Measurements from ENCODE around the gene ZGLP1.

Gene ZGLP1

DNA sequence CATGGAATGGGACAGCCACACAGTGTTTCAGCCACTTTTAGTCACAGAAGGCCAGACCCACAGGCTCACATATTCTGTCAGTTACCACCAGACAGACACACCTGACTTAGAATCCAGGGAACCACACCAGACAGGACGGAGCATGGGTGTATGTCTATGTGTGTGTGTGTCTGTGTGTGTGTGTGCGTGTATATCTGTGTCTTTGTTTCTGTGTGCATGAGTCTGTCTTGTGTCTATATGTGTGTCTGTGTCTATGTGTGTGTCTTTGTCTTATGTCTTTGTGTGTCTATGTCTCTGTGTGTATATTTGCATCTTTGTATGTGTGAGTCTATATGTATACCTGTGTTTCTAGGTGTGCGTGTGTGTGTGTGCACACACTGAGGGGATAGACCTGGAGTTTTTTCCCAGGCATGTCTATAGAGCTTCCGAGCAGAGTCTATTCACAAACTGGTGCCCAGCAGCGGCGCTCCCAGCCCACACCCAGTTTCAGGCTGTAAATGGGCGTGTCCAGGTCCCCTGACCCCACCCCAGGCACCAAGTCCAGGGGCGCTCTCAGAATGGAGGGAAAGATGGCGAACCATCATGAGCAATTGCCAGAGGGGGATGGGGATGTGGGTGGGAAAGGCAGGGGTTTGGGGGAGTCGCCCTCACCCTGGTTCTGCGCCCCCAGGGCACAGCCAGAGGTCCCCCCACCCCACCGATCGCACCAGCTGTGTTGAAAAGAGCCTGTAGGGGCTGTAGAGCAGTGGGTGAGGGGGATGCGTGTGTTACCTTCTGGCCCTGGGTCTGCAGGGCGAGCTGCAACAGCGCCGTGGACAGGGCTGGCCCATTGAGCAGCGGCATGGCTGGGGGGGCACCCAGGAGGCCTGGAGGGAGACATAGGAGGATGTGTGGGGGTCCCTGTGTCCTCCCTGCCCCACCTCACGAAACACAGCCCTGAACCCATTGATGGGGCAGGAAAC, 12.5 kb upstream of the ZGLP1 start:
- TF ChIP-seq, protein P1, sequence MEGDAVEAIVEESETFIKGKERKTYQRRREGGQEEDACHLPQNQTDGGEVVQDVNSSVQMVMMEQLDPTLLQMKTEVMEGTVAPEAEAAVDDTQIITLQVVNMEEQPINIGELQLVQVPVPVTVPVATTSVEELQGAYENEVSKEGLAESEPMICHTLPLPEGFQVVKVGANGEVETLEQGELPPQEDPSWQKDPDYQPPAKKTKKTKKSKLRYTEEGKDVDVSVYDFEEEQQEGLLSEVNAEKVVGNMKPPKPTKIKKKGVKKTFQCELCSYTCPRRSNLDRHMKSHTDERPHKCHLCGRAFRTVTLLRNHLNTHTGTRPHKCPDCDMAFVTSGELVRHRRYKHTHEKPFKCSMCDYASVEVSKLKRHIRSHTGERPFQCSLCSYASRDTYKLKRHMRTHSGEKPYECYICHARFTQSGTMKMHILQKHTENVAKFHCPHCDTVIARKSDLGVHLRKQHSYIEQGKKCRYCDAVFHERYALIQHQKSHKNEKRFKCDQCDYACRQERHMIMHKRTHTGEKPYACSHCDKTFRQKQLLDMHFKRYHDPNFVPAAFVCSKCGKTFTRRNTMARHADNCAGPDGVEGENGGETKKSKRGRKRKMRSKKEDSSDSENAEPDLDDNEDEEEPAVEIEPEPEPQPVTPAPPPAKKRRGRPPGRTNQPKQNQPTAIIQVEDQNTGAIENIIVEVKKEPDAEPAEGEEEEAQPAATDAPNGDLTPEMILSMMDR (conservative IDR thresholded peaks at IDR 0.05) = no peak
- H3K27ac ChIP-seq = no peak overlapping the region

DNA sequence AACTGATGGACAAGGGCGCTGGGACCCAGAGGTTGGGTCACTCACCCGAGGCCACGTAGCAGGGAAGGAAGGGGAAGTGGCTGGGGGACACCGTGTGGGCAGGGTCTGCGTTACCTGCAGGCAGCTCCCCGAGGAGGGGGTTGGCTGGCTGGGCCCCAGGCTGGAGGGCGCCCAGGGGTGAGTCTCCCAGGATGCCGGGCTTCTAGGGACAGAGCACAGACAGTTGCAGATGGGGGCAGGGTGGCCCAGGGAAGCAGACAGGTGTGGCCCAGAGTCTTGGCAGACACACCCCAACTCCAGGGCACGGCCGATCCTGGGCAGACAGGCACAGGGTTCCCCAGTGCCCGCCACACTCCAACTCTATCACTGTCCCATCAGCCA, 11.8 kb upstream of the ZGLP1 start:
- H3K27ac ChIP-seq = no peak overlapping the region
- TF ChIP-seq, protein P1 (conservative IDR thresholded peaks at IDR 0.05) = no peak

DNA sequence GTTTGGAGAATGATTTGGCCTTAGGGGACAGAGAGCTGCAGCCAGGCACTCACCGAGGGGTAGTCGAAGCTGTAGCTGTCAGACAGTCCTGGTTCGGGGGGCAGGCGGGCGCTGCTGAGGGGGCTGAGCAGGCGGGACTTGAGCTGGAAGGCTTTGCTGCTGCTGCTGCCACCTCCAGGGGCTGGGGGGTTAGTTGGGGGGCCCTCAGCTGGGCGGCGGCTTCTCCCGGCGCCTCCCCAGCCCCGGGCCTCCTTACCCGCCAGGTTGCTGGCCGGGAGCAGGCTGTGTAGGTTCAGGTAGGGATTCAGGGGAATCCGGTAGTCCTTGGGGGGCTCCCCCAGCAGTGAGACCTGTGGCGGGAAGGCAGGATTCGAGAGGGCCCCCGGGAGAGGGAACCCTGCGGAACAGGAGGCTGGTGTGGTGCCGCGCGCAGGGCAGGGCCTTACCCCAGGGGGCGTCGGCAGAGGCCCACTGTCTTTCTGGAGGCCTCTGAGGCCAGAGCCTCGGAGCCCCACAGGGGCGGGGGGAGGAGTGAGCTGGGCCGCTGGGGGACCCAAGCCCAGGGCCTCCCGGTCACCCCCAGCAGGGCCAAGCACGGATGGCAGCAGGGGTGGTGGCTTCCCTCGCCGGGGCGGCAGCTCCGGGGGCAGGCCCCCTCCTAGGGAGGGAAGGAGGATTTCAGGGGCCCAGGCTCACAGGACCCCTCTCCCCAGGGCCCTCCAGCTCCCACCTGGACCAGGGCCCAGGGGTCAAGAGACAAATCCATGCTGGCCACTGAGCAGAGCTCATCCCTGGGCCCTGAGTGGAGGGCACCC, 11.2 kb upstream of the ZGLP1 start:
- TF ChIP-seq, protein P1 (conservative IDR thresholded peaks at IDR 0.05) = no peak
- H3K27ac ChIP-seq = no peak overlapping the region

DNA sequence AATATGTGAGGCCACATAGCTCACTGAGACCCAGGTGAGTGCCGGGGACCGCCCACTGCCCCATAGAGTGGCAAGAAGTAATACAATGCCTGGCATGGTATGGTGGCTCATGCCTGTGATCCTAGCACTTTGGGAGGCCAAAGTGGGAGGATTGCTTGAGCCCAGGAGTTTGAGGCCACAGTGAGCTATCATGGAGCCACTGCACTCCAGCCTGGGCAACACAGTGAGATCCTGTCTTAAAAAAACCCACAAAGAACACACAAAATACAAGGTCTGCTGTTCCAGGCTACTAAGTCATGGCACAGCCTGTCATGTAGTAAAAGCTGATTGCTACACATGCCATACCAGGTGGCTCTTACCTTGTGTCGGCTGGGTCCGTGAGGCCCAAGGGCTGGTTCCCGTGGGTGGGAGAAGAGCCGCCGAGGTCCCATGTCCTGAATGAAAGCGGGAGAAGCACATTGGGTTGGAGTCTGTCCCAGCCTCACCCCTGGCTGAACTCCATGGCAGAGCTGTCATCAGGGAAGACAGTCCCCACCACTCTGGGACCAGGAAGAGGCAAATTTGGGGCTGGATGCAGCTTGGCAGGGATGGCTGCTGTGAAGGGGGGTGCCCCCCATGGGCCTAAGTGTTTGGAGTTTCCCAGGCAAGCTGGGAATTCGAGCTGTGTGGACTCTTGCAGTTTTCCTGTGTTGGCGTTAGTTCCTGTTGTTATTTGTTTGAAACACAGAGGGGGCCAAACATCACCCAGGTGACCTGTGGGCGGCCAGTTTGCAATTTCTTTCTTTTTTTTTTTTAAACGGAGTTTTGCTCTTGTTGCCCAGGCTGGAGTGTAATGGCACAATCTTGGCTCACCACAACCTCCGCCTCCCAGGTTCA, 9.4 kb upstream of the ZGLP1 start:
- TF ChIP-seq, protein P1 (conservative IDR thresholded peaks at IDR 0.05) = no peak
- no peak overlapping the region for H3K27ac ChIP-seq

DNA sequence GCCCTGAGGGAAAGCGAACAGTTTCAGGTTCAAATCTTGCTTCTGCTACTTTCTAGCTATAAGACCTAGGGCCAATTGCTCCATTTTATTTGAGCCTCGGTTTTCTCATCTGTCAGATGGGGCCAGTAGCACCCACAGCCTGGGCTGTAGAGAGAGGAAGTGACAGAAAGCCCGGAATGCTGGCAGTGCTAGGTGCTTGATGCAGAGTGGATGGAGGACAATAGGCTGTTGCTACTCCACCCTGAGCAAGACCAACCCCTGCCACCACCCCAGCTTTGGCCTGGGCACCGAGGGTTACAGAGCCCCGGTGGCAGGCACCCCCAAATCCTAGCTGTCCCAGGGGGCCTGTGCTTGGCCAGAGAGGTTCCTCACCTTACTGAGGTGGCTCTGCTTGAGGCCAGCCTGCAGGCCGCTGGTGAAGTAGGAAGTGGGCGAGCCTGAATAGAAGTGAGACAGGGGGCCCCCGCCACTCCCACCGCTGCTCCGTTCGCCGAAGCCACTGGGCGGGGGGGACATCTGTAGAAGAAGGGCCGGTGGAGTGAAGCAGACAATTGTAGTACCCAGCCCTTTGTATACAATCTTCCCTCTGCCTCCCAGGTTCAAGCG, 8.3 kb upstream of the ZGLP1 start:
- H3K27ac ChIP-seq = no peak overlapping the region
- TF ChIP-seq, protein P1 (conservative IDR thresholded peaks at IDR 0.05) = no peak

DNA sequence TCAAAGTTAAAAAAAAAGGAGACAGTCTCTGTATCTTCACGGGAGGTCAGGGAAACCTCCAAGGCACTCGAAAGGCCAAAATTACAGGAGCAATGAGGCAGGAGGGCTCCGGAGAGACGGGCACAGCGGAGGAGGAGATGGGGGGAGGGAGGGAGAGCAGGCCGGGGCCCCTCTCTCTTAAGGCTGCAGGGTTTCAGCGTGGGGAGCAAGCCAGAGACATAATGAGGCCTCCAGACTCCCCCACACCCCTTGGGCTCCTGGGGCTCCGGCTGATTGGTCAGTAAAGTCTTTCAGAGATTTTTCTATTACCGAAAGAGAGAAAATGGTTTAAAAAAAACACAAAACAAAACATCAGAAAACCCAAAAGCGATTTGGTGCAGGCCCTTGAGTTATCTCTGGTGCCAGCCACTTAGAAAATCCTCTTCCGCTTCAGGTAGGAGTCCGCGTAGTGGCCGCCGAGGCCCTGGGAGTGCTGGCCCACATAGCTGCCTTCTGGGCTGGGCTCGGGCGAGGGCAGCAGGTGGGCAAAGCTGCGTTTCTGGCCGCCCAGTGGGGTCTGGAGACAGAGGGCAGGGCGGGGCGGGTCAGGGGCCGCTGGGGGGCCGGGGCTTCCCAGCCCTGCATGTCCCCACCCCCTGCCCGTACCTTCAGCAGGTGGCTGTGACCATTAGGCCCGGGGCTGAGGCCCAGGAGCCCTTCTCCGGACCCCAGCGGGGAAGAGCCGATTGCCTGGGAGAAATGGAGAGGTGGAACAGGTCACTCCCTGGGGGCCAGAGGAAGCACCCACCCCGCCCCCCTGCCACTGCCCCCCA, 7.6 kb upstream of the ZGLP1 start:
- TF ChIP-seq, protein P1 (conservative IDR thresholded peaks at IDR 0.05) = no peak
- H3K27ac ChIP-seq = no peak overlapping the region

Data from VCaP (cell line).